NCI-H2029 treated with DMSO at 0.1 percent for 48 hours (cell line): Measurements from ENCODE around the gene CATSPER3.

Experiments
- DNase-seq: peaks from one replicate; lab custom pipeline; 2025; lab: John Stamatoyannopoulos, UW

The CATSPER3 gene

GRCh38 chr5:135030123-135030955 is 62.6 kb downstream of the CATSPER3 start:
- no peak for DNase-seq

GRCh38 chr5:135030956-135031812 is 63.5 kb downstream of the CATSPER3 start:
- DNase-seq: no peak

- no peak for DNase-seq
Observed at GRCh38 chr5:135031813-135032694, 64.3 kb downstream of the CATSPER3 start.

- DNase-seq: no peak
Observed at GRCh38 chr5:135032695-135032998, 64.9 kb downstream of the CATSPER3 start.

- DNase-seq: peak; percentile 32
Observed at GRCh38 chr5:135032999-135033861, 65.5 kb downstream of the CATSPER3 start.

- DNase-seq: no peak
Observed at GRCh38 chr5:135033901-135034235, 66.2 kb downstream of the CATSPER3 start, which contains the start of gene PITX1. Gene PITX1 (minus strand): TSS chr5:135034228. CDS start chr5:135033881, 347 bp downstream.

- peak; percentile 22 for DNase-seq
Observed at GRCh38 chr5:135034236-135034962, 66.7 kb downstream of the CATSPER3 start.

- no peak for DNase-seq
Observed at GRCh38 chr5:135034963-135035677, 67.4 kb downstream of the CATSPER3 start.

GRCh38 chr5:135035678-135036030 is 67.9 kb downstream of the CATSPER3 start:
- DNase-seq: no peak

- DNase-seq: no peak
Observed at GRCh38 chr5:135036405-135036804, 68.7 kb downstream of the CATSPER3 start.

GRCh38 chr5:135037519-135038204 is 70.0 kb downstream of the CATSPER3 start:
- DNase-seq: no peak

- no peak for DNase-seq
Observed at GRCh38 chr5:135038205-135038812, 70.6 kb downstream of the CATSPER3 start.

GRCh38 chr5:135038813-135039270 is 71.1 kb downstream of the CATSPER3 start:
- DNase-seq: no peak

GRCh38 chr5:135039271-135040033 is 71.7 kb downstream of the CATSPER3 start:
- DNase-seq: no peak

- DNase-seq: no peak
Observed at GRCh38 chr5:135040034-135040332, 72.3 kb downstream of the CATSPER3 start.

- DNase-seq: no peak
Observed at GRCh38 chr5:135040333-135041144, 72.8 kb downstream of the CATSPER3 start.

- DNase-seq: no peak
Observed at GRCh38 chr5:135041145-135041587, 73.5 kb downstream of the CATSPER3 start.
